K562 (cell line): ENCODE results near the gene JMJD1C. TPM values are rescaled to one million over a fixed set of nuclear protein-coding genes. Genes with fewer than 3 reads are reported as not detected.

ENCODE experiments used
- BRCA1 ChIP-seq, 2 experiments: fragments of 450-650 bp in 1 of 2; sonication (generic) in 1 of 2; formaldehyde crosslinking in 1 of 2; IDR thresholded peaks; 2 replicates each; pipeline versions ENCODE4 v1.5.0 to v1.6.1; 2017 to 2020; ENCODE audit warnings: mild to moderate bottlenecking in 1 of 2, missing genetic modification reagents in 1 of 2
- CBX8 ChIP-seq: fragments of 200-600 bp; sonication (generic); IDR thresholded peaks from 2 replicates; pipeline ENCODE4 v1.6.1; 2012; ENCODE audit warnings: borderline replicate concordance, mixed run types, low read depth, mild to moderate bottlenecking, moderate library complexity, mixed read lengths, low read length, control low read depth, inconsistent platforms; ENCODE audit not compliant: poor library complexity, severe bottlenecking; ENCODE audit errors: extremely low read depth
- CEBPG ChIP-seq, 3 experiments: fragments of 200-800 bp in 1 of 3; sonication (Bioruptor generic) in 1 of 3; sonication (generic) in 1 of 3; formaldehyde crosslinking in 1 of 3; IDR thresholded peaks in 2 of 3; conservative IDR thresholded peaks in 1 of 3; 2 replicates each; pipeline versions ENCODE4 v1.6.1 to v1.8.0; 2016 to 2022; ENCODE audit warnings: missing compliant biosample characterization in 2 of 3, missing genetic modification characterization in 2 of 3, mild to moderate bottlenecking in 1 of 3, missing genetic modification reagents in 1 of 3
- CREBBP ChIP-seq: IDR thresholded peaks from one replicate; pipeline ENCODE4 v1.6.1; 2012; ENCODE audit warnings: low read depth, mild to moderate bottlenecking, control low read depth, inconsistent platforms, low read length
- DDX20 ChIP-seq: fragments of 450-650 bp; IDR thresholded peaks from 2 replicates; pipeline ENCODE4 v1.6.1; 2016; ENCODE audit warnings: missing genetic modification characterization, low read depth, mild to moderate bottlenecking, missing compliant biosample characterization, moderate library complexity
- E4F1 ChIP-seq: fragments of 250-450 bp; sonication (Bioruptor Pico); IDR thresholded peaks from 2 replicates; pipeline ENCODE4 v1.5.0; 2021; ENCODE audit warnings: mild to moderate bottlenecking, borderline replicate concordance
- HMGXB4 ChIP-seq: sonication (generic); formaldehyde crosslinking; IDR thresholded peaks from 2 replicates; pipeline ENCODE4 v1.8.1; 2023; ENCODE audit warnings: mild to moderate bottlenecking, missing genetic modification reagents
- MED1 ChIP-seq: sonication (generic); formaldehyde crosslinking; IDR thresholded peaks from 2 replicates; pipeline ENCODE4 v1.8.1; 2023; ENCODE audit warnings: missing genetic modification reagents, borderline replicate concordance
- NFIC ChIP-seq: fragments of 450-650 bp; IDR thresholded peaks from 2 replicates; pipeline ENCODE4 v1.6.1; 2017; ENCODE audit warnings: mild to moderate bottlenecking, inconsistent platforms
- PRPF4 ChIP-seq: fragments of 200-400 bp; formaldehyde crosslinking; IDR thresholded peaks from one replicate; pipeline ENCODE4 v1.6.1; 2017; ENCODE audit warnings: low read length, low read depth, mild to moderate bottlenecking; ENCODE audit not compliant: insufficient read depth, poor library complexity, severe bottlenecking
- PYGO2 ChIP-seq: fragments of 450-650 bp; IDR thresholded peaks from 2 replicates; pipeline ENCODE4 v1.6.1; 2016; ENCODE audit warnings: mild to moderate bottlenecking, missing genetic modification characterization, moderate library complexity, missing compliant biosample characterization
- SOX6 ChIP-seq: fragments of 450-650 bp; IDR thresholded peaks from 2 replicates; pipeline ENCODE4 v1.6.1; 2014; ENCODE audit warnings: mild to moderate bottlenecking
- UBTF ChIP-seq, 2 experiments: IDR thresholded peaks; 2 replicates each; pipeline ENCODE4 v1.6.1; 2012; ENCODE audit warnings: improper control_type of control experiment in 2 of 2, low read depth in 2 of 2, low read length in 2 of 2, borderline replicate concordance in 1 of 2
- ZFPM2 ChIP-seq: fragments of 250-450 bp; sonication (Bioruptor Pico); IDR thresholded peaks from 2 replicates; pipeline ENCODE4 v1.5.1; 2022; ENCODE audit warnings: mild to moderate bottlenecking
- ZNF408 ChIP-seq: fragments of 250-450 bp; sonication (Bioruptor Pico); IDR thresholded peaks from 2 replicates; pipeline ENCODE4 v1.4.0; 2020; ENCODE audit warnings: low read depth, mild to moderate bottlenecking, moderate library complexity
- ZNF785 ChIP-seq: fragments of 250-450 bp; sonication (Bioruptor Pico); IDR thresholded peaks from 2 replicates; pipeline ENCODE4 v1.4.0; 2020; ENCODE audit warnings: mild to moderate bottlenecking
- polyA plus RNA-seq, 8 experiments: library from polyadenylated mRNA; depleted of rRNA in 4 of 8; stranded (reverse) in 5 of 8; unstranded in 3 of 8; fragments of >200 nt; fragmentation: Nextera tagmentation in 2 of 8; fragmentation: Illumina TruSeq in 1 of 8; extraction: Ambion mirVana in 2 of 8; extraction: Trizol in 1 of 8; gene quantifications; 2 replicates each; pipeline versions ENCODE4 v1.2.1 to v1.2.3, GENCODE V29; 2011 to 2014; ENCODE audit warnings: inconsistent platforms in 1 of 8, missing spikeins in 1 of 8
- total RNA-seq, 7 experiments: library from RNA; depleted of rRNA in 6 of 7; stranded (reverse); fragments of >200 nt in 6 of 7; fragmentation: Illumina TruSeq in 2 of 7; extraction: Trizol in 2 of 7; gene quantifications; 2 replicates each; pipeline versions ENCODE4 v1.2.1 to v1.2.3, GENCODE V29; 2011 to 2021; ENCODE audit warnings: low replicate concordance in 1 of 7
- TF ChIP-seq, protein P1 (sequence below): fragments of 250-450 bp; sonication (Bioruptor Pico); IDR thresholded peaks from 2 replicates; pipeline ENCODE4 v1.8.0; 2022; ENCODE audit warnings: moderate library complexity, mild to moderate bottlenecking, inconsistent platforms
- TF ChIP-seq, protein P2 (sequence below): fragments of 450-650 bp; IDR thresholded peaks from 2 replicates; pipeline ENCODE4 v1.6.1; 2016

JMJD1C gene
- total and polyA plus RNA-seq, 9 of the 15 experiments (the other 6 are each of a cell fraction or from before 2014, with no cell fraction given), result 25.3 to 68.0 (median 47.2) TPM

GRCh38 chr10:63268798-63269503 lies 196.8 kb downstream of the JMJD1C start (continued):
- TF ChIP-seq HMGXB4 (CRISPR knock-in tag) (no peak), CEBPG (CRISPR knock-in tag; IDR thresholded peaks at IDR 0.05) (peak; percentile 68; the same call in 1 of the 2 replicates), CEBPG (tag; conservative IDR thresholded peaks at IDR 0.05 in 1 of 2, IDR thresholded peaks at IDR 0.05 in 1 of 2) (no peak), PYGO2 (no peak), ZNF408 (CRISPR knock-in tag) (no peak), ZNF785 (CRISPR knock-in tag) (no peak), E4F1 (CRISPR knock-in tag) (no peak), CBX8 (no peak), CREBBP (no peak), MED1 (CRISPR knock-in tag) (no peak), NFIC (peak; percentile 71), ZFPM2 (no peak), BRCA1 (IDR thresholded peaks at IDR 0.05) (no peak), BRCA1 (CRISPR knock-in tag; IDR thresholded peaks at IDR 0.05) (no peak), SOX6 (peak; percentile 86), PRPF4 (no peak), DDX20 (tag) (no peak), UBTF (IDR thresholded peaks at IDR 0.05; ENCODE audit: borderline replicate concordance in 1 of 2, low read depth in 2 of 2, low read length in 2 of 2) (peak in 1 of 2 experiments; percentile 91; a peak in 2 of 4 replicates)
- TF ChIP-seq, protein P1, sequence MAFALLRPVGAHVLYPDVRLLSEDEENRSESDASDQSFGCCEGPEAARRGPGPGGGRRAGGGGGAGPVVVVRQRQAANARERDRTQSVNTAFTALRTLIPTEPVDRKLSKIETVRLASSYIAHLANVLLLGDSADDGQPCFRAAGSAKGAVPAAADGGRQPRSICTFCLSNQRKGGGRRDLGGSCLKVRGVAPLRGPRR (CRISPR knock-in tag), result no peak
- TF ChIP-seq, protein P2, sequence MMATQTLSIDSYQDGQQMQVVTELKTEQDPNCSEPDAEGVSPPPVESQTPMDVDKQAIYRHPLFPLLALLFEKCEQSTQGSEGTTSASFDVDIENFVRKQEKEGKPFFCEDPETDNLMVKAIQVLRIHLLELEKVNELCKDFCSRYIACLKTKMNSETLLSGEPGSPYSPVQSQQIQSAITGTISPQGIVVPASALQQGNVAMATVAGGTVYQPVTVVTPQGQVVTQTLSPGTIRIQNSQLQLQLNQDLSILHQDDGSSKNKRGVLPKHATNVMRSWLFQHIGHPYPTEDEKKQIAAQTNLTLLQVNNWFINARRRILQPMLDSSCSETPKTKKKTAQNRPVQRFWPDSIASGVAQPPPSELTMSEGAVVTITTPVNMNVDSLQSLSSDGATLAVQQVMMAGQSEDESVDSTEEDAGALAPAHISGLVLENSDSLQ, result peak; percentile 89
